ENCODE measurements around the gene SKOR1.
A peak's percentile ranks its signal among the peaks of the same experiment; 100 is the strongest.

The SKOR1 gene

GRCh38 chr15:67796196-67797127 is 28.8 kb upstream of the SKOR1 start:
- DNase-seq (ENCODE audit: low spot score): no peak
- no peak for FAIRE-seq

DNA sequence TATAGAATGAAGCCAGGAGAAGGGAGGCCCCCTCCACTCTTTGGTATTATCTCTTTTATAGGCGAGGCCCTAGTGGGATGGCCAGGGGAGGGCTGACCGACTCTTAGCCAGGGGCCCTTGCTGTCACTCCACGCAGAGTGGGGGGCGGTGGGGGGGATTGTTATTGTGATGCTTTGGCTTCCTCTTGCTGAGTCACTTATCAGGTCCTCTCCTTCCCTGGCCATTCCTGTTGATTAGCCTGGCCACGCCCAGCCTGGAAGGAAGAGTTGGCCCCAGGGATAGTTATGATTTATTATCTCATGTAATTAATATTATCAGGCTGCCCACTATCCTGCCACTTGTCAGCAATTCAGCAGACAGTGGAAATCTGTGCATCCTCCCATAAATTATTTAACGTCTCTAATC is 25.5 kb upstream of the SKOR1 start:
- DNase-seq (ENCODE audit: low spot score) (no peak), FAIRE-seq (no peak)

DNA sequence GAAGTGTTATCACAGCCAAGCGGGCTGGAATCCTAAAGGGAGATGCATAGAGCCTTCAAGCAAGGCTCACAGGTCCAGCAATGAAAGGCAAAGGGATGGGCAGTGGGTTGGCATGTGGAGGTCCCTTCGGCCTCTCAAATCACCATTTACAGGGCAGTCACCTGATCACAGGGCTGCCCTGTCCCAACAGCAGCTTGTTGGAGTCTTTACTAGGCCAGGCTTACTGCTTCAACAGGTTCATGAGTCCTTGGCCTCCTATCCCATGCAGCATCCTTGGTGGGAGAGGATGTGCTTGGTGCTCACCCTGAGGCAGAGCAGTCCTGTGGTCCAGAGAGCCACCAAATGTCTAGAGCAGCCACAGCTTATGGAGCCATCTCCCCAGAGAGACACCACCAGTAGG is 24.2 kb upstream of the SKOR1 start:
- peak; percentile 73 for FAIRE-seq
- no peak for DNase-seq (ENCODE audit: low spot score)

DNA sequence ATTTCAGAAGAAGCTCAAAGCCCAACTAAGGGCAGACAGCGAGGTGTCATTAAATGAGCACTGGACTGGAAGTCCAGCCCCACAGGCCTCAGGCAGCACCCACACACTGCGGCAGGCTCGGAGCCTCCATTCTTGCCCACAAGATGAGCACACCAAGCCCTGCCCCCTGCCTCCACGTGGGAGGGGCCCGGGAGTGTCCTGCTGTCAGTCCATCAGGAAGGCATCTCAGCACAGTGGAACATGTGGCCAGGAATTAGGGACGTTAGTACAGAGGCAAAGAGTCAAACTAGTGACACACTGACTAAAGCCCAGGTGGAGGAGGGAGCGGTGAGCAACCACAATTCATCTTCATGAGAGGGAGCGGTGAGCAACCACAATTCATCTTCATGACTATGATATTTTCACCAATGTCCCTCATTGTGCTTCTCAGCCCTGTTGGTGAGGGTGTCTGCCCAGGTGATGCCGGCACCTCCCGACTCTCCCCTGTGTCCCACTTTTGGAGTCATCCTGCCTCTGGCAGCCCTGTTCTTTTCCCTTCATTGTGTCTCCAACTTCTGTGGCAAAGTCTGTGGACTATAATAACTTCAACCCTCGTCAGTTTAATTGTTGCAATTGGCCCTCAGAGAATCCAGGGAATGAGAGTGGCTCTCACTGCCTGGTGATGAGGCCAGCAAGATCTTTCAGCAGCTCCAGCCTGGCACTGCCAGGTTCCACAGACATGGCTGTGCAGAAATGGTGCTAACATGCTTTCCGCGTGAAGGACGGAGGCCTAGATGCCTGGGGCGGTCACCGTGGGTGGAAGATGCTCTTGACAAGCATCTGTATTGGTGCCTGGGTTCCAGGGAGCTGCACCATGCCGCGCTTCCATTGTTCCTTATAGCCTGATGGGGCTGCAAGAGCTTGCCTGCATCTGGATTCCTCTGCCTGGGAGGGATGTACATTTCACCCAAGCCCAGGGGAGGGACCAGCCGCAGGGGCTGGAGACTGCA is 23.1 kb upstream of the SKOR1 start:
- DNase-seq (ENCODE audit: low spot score) (no peak), FAIRE-seq (peak; percentile 67)

DNA sequence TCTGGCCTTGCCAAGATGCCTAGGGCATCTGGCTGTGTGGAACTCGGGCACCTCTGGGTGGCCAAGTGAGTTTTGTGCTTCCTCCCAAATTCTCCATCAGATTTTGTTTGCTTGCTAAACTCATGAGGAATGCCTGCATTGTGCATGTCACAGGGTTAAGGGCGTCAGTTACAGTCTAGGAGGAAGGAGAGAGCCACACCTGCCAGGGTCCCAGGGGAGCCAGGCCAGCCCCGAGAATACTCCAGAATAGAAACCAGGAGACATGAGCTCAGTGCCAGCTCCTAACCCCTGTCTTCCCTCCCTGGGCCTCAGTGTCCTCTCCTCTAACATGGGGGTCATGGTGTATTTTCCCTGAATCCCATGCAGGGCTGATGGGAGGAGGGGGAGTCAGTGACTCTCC is 22.0 kb upstream of the SKOR1 start:
- DNase-seq (ENCODE audit: low spot score) (no peak), FAIRE-seq (no peak)

DNA sequence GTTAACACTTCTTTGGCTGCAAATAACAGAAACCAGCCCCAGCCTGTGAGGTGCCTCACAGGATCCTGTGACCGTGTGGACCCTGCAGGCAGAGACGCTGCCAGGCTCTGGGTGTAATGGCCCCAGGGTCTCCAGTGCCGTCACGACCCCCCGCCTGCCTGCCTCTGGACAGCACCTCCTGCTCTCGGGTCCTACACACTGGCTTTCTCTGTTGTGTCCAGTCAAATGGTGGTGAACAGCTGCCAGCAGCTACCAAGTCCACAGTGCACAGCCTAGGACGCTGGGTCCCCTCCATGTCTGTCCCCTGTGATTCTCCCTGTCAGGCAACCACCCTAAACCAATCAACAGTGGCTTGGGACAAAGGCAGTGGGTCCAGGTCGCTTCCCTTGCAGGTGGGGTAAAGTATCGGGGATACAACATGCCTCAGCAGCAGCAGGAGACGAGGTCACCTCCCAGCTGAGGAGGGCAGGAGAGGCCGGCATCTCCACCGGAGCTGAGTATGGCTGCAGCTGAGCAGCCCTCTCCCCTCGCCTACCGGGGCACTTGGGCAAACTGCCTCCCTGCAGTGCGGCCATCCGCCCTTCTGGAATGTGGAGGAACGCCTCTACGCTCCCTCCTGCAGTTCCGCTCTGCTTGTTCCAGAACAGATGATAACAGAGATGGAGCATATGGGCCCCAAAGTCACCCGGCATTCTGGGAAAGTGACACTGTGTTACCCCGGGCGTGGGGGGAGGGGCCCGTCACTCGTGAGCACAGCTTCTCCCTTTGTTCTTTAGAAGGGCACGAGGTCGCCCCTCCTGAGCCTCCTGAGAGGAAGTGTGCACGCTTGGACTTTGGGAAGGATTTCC is 21.1 kb upstream of the SKOR1 start:
- FAIRE-seq (no peak), DNase-seq (ENCODE audit: low spot score) (no peak)

- FAIRE-seq (no peak), DNase-seq (ENCODE audit: low spot score) (no peak)
These were observed 20.2 kb upstream of the SKOR1 start for GRCh38 chr15:67805008-67805665.

DNA sequence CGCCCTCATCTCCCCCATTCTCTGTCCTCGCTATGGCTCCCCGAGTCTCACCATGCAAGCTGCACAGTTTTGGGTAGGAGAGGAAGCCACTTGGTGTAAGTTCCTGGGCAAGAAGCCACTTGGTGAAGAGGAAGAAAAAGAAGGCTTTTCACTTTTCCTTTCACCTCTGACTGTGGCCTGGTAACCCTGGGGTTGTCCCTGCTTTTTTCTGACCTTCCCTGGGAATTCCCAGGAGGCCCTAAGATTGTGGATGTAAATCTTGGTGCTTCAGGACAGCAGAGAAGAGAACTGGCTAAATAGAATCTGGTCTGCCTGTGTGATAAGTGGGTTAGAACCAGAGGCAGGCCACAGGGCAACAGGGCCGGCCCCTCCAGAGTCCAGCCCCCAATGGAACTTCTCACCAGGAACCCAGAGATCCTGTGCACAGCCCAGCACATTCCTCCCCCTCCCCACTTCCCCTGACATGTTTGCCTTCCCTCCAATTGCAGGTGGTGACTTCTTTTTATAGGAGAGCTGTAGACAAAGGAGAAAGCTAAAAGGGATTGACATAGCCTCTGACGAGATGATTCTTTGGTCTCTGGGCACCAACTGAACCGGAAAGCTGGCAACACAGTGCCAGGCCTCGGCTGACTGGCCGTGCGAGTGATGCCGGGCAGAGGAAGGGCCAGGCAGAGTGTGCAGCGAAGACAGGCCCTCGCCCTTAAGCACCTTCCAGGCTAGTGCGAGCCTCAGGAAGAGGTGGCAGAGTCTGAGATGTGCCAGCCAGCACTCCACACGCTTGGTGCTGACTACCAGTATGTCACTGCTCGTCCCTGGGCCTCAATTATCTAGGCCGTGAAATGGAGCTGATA is 19.4 kb upstream of the SKOR1 start:
- DNase-seq (ENCODE audit: low spot score) (no peak), FAIRE-seq (no peak)

DNA sequence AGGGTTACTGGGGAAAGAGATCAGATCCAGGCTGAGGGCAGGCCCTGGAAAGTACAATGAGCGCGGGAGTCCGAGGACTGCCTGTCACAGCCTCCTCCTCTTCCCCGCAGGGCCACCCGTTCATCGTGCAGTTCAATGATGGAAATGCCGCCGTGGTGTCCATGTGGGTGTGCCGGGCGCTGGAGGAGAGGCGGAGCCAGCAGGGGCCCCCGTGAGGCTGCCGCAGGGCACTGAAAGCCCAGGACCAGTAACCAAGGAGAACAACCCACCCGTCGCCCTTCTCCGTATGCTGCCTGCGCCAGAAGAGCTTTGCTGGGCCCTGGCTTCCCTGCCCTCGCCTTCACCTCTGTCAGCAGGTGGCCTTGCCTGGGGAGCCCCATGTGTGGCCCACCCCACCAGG is 18.8 kb upstream of the SKOR1 start:
- no peak for FAIRE-seq
- DNase-seq (ENCODE audit: low spot score): no peak

DNA sequence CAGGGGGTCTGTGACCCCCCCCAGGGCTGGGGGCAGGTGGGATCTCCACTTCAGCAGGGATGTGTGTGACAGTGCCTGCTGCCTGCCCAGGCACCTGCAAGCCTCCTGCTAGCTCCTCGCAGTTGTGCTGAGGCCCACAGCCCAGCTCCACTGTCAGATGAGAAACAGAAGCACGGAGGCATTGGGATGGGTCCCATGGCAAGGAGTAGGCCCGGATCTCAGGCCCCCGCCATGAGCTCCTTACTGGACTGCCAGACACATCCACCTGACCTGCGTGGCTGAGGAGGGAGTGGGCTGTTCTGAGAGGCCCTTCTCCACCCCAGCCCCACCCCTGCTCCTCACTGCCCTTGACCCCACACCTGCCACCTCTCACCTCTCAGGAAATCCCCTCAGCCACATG is 18.2 kb upstream of the SKOR1 start:
- DNase-seq (ENCODE audit: low spot score) (no peak), FAIRE-seq (no peak)

- DNase-seq (ENCODE audit: low spot score): no peak
- no peak for FAIRE-seq
These were observed 17.5 kb upstream of the SKOR1 start for GRCh38 chr15:67807836-67808235.

- no peak for FAIRE-seq
These were observed 16.5 kb upstream of the SKOR1 start for GRCh38 chr15:67808821-67809220.

DNA sequence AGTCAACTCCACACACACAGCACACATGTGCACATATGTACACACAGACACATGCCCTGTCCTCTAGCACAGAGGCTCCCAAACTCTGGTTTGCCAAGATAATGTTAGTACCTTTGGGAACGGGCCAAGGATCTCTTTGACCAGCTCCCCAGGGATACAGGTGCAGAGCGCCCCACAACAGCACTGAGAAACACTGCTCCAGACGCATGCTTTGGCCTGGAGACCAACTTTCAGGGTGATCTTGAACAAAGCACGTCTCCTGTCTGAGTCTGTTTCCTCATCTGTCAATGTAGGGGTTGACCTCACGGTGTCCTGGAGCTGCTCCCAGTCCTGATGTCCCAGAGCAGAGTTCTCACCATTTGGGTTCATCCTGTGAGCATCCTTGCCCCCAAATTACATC is 15.9 kb upstream of the SKOR1 start:
- no peak for FAIRE-seq
- no peak for DNase-seq (ENCODE audit: low spot score)

More at GRCh38 chr15:67808821-67809220, 16.5 kb upstream of the SKOR1 start:
- DNase-seq (ENCODE audit: low spot score): no peak

DNA sequence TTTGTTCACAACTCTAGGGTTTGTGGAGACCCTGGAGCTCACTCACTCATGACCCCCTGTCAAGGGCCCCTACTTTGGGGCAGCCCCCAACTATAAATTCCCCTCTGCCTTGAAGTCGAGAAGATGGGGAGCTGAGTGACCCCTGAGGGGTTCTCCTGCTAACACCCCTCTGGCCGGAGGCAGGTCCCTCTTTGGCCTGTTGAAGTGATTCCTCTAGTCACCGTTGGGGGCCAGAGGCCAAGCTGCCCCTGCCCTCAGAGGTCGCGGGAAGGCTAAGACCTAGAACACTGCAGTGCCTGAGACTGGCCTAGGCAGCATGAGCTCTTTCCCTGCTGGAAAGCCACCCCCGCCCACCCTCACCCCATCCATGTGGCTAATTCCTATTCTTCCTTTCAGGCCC is 15.4 kb upstream of the SKOR1 start:
- no peak for FAIRE-seq
- no peak for DNase-seq (ENCODE audit: low spot score)

GRCh38 chr15:67812241-67812644 is 13.1 kb upstream of the SKOR1 start:
- DNase-seq (ENCODE audit: low spot score): no peak
- no peak for FAIRE-seq

DNA sequence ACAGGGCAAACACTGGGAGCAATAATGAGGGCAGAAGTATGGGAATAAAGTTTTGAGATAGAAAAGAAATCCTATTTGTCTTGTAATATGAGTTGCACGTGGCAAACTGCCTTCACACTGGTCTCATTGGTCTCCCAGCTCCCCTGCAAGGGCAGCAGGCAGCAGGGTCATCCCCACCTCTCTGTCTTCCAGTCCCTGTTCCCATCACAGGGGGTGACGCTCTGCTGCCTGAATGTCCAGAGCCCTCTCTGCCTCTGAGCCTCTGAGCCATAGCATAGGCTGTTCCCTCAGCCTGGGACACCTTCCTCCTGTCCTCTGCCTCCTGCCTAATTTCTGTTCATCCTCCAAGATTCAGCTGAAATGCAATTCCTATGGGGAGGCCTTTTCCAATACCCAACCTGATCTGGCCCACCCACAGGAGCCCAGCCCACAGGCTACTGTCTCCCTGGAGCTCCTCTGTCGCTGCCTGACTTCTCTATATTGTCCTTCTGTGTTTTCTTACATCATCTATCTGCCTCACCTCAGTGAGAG is 12.1 kb upstream of the SKOR1 start:
- peak; percentile 63 for FAIRE-seq

GRCh38 chr15:67815036-67815592 is 10.2 kb upstream of the SKOR1 start:
- no peak for DNase-seq (ENCODE audit: low spot score)
- peak; percentile 65 for FAIRE-seq

More for the DNA sequence above, 12.1 kb upstream of the SKOR1 start:
- DNase-seq (ENCODE audit: low spot score): no peak

- FAIRE-seq (no peak), DNase-seq (ENCODE audit: low spot score) (no peak)
These were observed 8.6 kb upstream of the SKOR1 start for GRCh38 chr15:67816668-67817067.

DNA sequence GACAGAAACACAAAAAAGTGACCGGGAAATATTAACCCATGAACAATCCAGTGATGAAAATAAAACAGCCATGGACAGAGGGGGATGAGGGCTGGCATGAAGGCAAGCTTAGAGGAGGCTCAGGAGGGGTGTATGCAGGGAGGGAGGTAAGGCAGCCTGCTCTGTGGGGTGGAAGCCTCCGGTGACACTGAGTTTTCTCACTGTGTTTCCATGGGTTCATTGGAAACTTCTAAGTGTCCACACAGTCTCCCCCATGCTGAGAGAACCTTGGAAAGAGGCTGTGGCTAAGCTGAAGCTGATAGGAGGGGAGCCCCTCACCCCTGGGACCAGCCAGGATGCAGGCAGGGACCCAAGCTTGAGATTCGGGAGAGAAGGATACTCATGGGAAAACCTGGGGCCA is 6.8 kb upstream of the SKOR1 start:
- no peak for DNase-seq (ENCODE audit: low spot score)
- no peak for FAIRE-seq

Data from urothelium cell line (cell line).